Inflammatory macrophage treated with lipopolysaccharide for 1 hour (primary cell): Measurements from ENCODE around the gene GJB3.
A peak's percentile ranks its signal among the peaks of the same experiment; 100 is the strongest.
"Not testable (repeated sequence)": the region's sequence is repeated elsewhere in the genome, so short reads cannot be mapped to it uniquely, and the experiment has no call there.

ENCODE experiments used
- DNase-seq, 2 donors: peaks; one replicate each; pipeline ENCODE4 v3.0.0-alpha.2; 2020 to 2022

GJB3 gene

GRCh38 chr1:34786521-34787325 lies 5.7 kb downstream of the GJB3 start:
- peak; percentile 33 to 72 for DNase-seq

- no peak for DNase-seq
Observed at GRCh38 chr1:34787461-34788420, 6.7 kb downstream of the GJB3 start.

- no peak for DNase-seq
Observed at GRCh38 chr1:34790985-34791384, 10.0 kb downstream of the GJB3 start.

GRCh38 chr1:34792424-34792823 lies 11.4 kb downstream of the GJB3 start:
- no peak for DNase-seq

- no peak for DNase-seq
Observed at GRCh38 chr1:34792868-34793727, 12.1 kb downstream of the GJB3 start, which contains the start of gene GJA4. TSS of gene GJA4 (plus strand) at chr1:34792999. CDS start at chr1:34794214, 1,215 bp downstream.

GRCh38 chr1:34794001-34794789 lies 13.2 kb downstream of the GJB3 start:
- no peak for DNase-seq

- no peak for DNase-seq
Observed at GRCh38 chr1:34794790-34795180, 13.8 kb downstream of the GJB3 start.

GRCh38 chr1:34795916-34796315 lies 14.9 kb downstream of the GJB3 start:
- no peak for DNase-seq

GRCh38 chr1:34796990-34797389 lies 16.0 kb downstream of the GJB3 start:
- no peak for DNase-seq

- DNase-seq, result peak in 1 of 2 donors; percentile 15
Observed at GRCh38 chr1:34800214-34800613, 19.2 kb downstream of the GJB3 start.

- no peak for DNase-seq
Observed at GRCh38 chr1:34803770-34804169, 22.8 kb downstream of the GJB3 start.

GRCh38 chr1:34806396-34806795 lies 25.4 kb downstream of the GJB3 start:
- no peak for DNase-seq

GRCh38 chr1:34808051-34808810 lies 27.2 kb downstream of the GJB3 start:
- DNase-seq, result no peak

- DNase-seq, result not testable (repeated sequence)
Observed at GRCh38 chr1:34810781-34811180, 29.8 kb downstream of the GJB3 start.

- no peak for DNase-seq
Observed at GRCh38 chr1:34816332-34816731, 35.3 kb downstream of the GJB3 start.

- DNase-seq, result no peak
Observed at GRCh38 chr1:34816778-34817177, 35.8 kb downstream of the GJB3 start.

GRCh38 chr1:34818862-34819261 lies 37.8 kb downstream of the GJB3 start:
- not testable (repeated sequence) for DNase-seq

GRCh38 chr1:34822202-34822601 lies 41.2 kb downstream of the GJB3 start:
- no peak for DNase-seq

- no peak for DNase-seq
Observed at GRCh38 chr1:34824817-34825454, 43.9 kb downstream of the GJB3 start.

- DNase-seq, result no peak
Observed at GRCh38 chr1:34825455-34826091, 44.6 kb downstream of the GJB3 start.
